Gastrocnemius medialis (tissue), 4 donors: Measurements from ENCODE around the gene PRAMEF1. TPM values are rescaled to one million over a fixed set of nuclear protein-coding genes. Genes with fewer than 3 reads are reported as not detected.
"Not testable (repeated sequence)": the region's sequence is repeated elsewhere in the genome, so short reads cannot be mapped to it uniquely, and the experiment has no call there.

Experiments used
- ATAC-seq, 2 donors: fragments of 150-250 bp; one replicate each; pipeline ENCODE4 v1.9.1; 2016
- DNase-seq, 2 donors: peaks; one replicate each; pipeline ENCODE4 v3.0.0-alpha.2; 2019
- H3K27ac ChIP-seq, 4 donors: fragments of 200-600 bp; sonication (generic); 1 replicate in 1 of 4; 2 replicates in 3 of 4; pipeline ENCODE4 v1.5.1; 2016 to 2018; ENCODE audit warnings: mild to moderate bottlenecking in 2 of 4, moderate library complexity in 1 of 4
- H3K27me3 ChIP-seq, 3 donors: fragments of 200-600 bp; sonication (generic) in 2 of 3; 1 replicate in 1 of 3; 2 replicates in 2 of 3; pipeline versions ENCODE4 v1.5.1 to v1.6.0; 2016 to 2019; ENCODE audit warnings: mild to moderate bottlenecking in 1 of 3, moderate library complexity in 1 of 3
- H3K36me3 ChIP-seq, 2 donors: fragments of 200-600 bp; sonication (generic) in 1 of 2; one replicate each; pipeline ENCODE4 v1.5.1; 2017 to 2018
- H3K4me1 ChIP-seq, 2 donors: fragments of 200-600 bp; sonication (generic) in 1 of 2; one replicate each; pipeline ENCODE4 v1.5.1; 2016 to 2017; ENCODE audit warnings: mild to moderate bottlenecking in 2 of 2
- H3K4me3 ChIP-seq, 4 donors: fragments of 200-600 bp; sonication (generic) in 3 of 4; 1 replicate in 1 of 4; 2 replicates in 3 of 4; pipeline ENCODE4 v1.5.1; 2016 to 2019; ENCODE audit warnings: mild to moderate bottlenecking in 2 of 4
- H3K9me3 ChIP-seq, 3 donors: fragments of 200-600 bp; sonication (generic) in 2 of 3; 1 replicate in 1 of 3; 2 replicates in 2 of 3; pipeline ENCODE4 v1.5.1; 2016 to 2019
- POLR2A ChIP-seq, 2 donors: fragments of 450-650 bp; IDR thresholded peaks; one replicate each; pipeline ENCODE4 v1.6.1; 2017; ENCODE audit warnings: antibody characterized with exemption in 2 of 2, mild to moderate bottlenecking in 2 of 2, moderate library complexity in 2 of 2
- in situ Hi-C, 4 donors: fragments of 200-750 bp; cut with MboI; loops; one replicate each; pipeline versions ENCODE4 v1.15.0 to v1.8.0; 2017; ENCODE audit warnings: low sequenced_read_pairs in 4 of 4
- intact Hi-C: fragments of 100-400 bp; cut with DNase I; formaldehyde crosslinking; loops from one replicate; pipeline ENCODE4 v1.15.1; 2023; ENCODE audit warnings: low total_unique reads
- total RNA-seq, 4 donors: library from RNA; depleted of rRNA; stranded (reverse); fragments of >200 nt; gene quantifications; one replicate each; pipeline versions ENCODE4 v1.1.0 to v1.2.3, GENCODE V29; 2016
- TF ChIP-seq, protein P1 (sequence below), 5 experiments: fragments of 450-650 bp in 3 of 5; fragments of 200-600 bp in 2 of 5; sonication (generic) in 2 of 5; IDR thresholded peaks in 4 of 5; conservative IDR thresholded peaks in 1 of 5; 1 replicate in 4 of 5; 2 replicates in 1 of 5; pipeline ENCODE4 v1.5.1; 2016 to 2019; ENCODE audit warnings: antibody characterized with exemption in 5 of 5, mild to moderate bottlenecking in 3 of 5, moderate library complexity in 3 of 5

The PRAMEF1 gene, protein sequence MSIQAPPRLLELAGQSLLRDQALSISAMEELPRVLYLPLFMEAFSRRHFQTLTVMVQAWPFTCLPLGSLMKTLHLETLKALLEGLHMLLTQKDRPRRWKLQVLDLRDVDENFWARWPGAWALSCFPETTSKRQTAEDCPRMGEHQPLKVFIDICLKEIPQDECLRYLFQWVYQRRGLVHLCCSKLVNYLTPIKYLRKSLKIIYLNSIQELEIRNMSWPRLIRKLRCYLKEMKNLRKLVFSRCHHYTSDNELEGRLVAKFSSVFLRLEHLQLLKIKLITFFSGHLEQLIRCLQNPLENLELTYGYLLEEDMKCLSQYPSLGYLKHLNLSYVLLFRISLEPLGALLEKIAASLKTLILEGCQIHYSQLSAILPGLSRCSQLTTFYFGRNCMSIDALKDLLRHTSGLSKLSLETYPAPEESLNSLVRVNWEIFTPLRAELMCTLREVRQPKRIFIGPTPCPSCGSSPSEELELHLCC
- total RNA-seq, result not detected

DNA sequence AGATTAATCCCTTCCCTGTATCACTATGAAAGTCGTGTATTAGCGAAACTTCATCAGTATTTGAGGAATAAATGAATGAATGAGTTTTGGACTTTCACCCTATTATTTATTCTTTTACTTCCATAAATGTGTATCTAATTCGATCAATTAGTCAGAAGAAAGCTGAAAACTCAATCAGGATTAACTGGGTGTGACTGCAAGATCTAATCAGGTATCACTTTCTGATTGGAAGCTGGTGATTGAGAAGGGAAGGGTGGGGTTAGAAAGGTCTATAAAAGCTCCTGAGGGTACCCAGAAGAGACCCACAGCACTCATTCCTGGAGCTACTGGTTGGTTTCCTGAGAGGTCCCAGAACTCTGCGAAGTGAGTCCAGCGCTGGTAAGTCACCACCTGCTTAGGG, at the start of gene PRAMEF1:
Gene PRAMEF1 (plus strand): TSS at position 301 of the 400 bp plus-strand sequence. CDS start 1,831 bp downstream, outside the sequence.
- intact Hi-C loops, result not testable (repeated sequence)

DNA sequence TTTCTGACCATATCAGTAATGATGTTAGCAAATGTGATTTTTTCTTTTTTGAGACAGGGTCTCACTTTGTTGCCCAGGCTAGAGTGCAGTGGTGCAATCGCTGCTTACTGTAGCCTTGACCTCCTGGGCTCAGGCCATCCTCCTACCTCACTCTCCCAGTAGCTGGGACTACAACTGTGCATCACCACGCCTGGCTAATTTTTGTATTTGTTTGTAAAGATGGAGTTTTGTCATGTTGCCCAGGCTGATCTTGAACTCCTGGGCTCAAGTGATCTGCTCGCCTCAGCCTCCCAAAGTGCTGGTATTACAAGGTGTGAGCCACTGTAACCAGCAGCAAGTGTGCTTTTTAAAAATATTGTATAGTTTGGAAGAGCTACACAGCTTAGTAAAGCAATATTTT, 49.3 kb upstream of the PRAMEF1 start:
- Histone ChIP-seq H3K9me3 (peaks cover 0 to under 1% (median 0%) of the 10 kb centered on the region in 3 donors), H3K36me3 (no peaks in the 10 kb centered on the region), H3K27me3 (no peaks in the 10 kb centered on the region), H3K4me1 (peaks cover 0 to 3% of the 10 kb centered on the region in 2 donors), H3K4me3 (no peak overlapping the region), H3K27ac (no peak overlapping the region)
- TF ChIP-seq, protein P1, sequence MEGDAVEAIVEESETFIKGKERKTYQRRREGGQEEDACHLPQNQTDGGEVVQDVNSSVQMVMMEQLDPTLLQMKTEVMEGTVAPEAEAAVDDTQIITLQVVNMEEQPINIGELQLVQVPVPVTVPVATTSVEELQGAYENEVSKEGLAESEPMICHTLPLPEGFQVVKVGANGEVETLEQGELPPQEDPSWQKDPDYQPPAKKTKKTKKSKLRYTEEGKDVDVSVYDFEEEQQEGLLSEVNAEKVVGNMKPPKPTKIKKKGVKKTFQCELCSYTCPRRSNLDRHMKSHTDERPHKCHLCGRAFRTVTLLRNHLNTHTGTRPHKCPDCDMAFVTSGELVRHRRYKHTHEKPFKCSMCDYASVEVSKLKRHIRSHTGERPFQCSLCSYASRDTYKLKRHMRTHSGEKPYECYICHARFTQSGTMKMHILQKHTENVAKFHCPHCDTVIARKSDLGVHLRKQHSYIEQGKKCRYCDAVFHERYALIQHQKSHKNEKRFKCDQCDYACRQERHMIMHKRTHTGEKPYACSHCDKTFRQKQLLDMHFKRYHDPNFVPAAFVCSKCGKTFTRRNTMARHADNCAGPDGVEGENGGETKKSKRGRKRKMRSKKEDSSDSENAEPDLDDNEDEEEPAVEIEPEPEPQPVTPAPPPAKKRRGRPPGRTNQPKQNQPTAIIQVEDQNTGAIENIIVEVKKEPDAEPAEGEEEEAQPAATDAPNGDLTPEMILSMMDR (IDR thresholded peaks at IDR 0.05 in 4 of 5, conservative IDR thresholded peaks at IDR 0.05 in 1 of 5), result no peak
- no peak for TF ChIP-seq POLR2A (IDR thresholded peaks at IDR 0.05)
- intact Hi-C loops (no loop called here), in situ Hi-C loops (no loop called here)
- DNase-seq (no peak), ATAC-seq (no peak)

More for the DNA sequence above, at the start of gene PRAMEF1:
- ATAC-seq, H3K27ac ChIP-seq, in situ Hi-C loops, H3K4me3 ChIP-seq, H3K9me3 ChIP-seq, H3K27me3 ChIP-seq, H3K4me1 ChIP-seq, DNase-seq, H3K36me3 ChIP-seq: not testable (repeated sequence)

DNA sequence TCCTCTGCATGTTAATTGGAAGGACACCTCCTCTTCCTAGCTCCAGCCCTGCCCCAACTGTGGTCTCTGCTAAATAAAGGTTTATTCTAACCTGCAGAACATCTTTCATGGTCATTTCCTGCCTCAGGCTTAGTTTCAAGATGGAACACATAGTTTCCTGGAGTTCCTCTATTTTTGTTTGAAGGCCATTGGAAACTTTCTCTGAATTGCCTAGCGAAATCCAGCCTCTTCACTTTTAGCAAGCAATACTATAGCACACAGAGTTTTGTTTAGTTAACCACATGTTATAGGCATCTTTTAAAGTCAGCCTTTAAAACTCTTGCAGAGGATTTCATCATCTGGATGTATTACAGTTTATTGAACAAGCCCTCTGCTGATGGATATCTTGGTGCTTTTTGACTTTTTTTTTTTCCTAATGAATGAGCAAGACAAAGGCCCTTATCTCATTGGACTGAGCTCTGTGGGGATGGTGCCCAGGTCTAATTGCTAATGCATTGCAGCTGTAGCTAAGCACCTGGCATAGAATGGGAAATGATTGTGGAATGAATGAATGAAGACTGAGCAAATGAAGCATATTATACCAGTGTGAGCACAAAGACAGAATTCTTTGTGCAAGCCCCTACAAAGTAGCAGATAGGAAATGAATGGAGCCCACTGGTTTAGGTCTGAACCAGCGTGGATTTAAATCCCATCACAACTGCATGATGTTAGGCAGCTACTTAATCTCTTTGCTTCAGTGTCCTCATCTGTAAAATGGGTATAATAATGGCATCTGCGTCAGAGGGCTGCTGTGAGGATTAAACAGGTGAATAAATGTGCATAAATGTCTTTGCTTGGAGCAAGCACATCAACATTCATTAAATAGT, 45.8 kb upstream of the PRAMEF1 start:
- TF ChIP-seq, protein P1 (IDR thresholded peaks at IDR 0.05 in 4 of 5, conservative IDR thresholded peaks at IDR 0.05 in 1 of 5), result no peak
- no peak for TF ChIP-seq POLR2A (IDR thresholded peaks at IDR 0.05)
- ATAC-seq (no peak), DNase-seq (no peak)
- no peak overlapping the region for H3K27ac ChIP-seq
- in situ Hi-C loops, result no loop called here
- intact Hi-C loops, result no loop called here
- no peak overlapping the region for H3K4me3 ChIP-seq
- H3K4me1 ChIP-seq, result peaks cover 0 to 3% of the 10 kb centered on the region in 2 donors
- H3K36me3 ChIP-seq, result no peaks in the 10 kb centered on the region
- H3K27me3 ChIP-seq, result no peaks in the 10 kb centered on the region
- peaks cover 0 to 11% (median 0%) of the 10 kb centered on the region in 3 donors for H3K9me3 ChIP-seq

DNA sequence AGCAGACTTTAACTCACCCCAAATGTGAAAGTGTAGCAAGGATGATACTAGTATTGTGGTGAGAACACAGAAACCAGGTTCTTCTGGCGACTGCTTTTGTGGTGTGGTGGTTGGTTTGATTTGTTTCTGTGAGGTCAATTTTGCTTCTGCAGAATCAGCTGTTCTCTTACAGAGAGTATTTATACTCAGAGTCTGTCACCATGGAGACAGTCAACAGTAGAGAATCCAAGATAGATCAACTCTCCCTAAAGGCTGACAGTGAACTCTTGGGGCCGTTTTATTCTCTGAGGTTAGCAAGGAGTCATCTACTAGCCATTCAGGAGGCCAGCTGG, 45.2 kb upstream of the PRAMEF1 start, which contains the start of gene CFAP107:
Gene CFAP107 (plus strand): TSS at position 209 of the 332 bp plus-strand sequence. CDS start 231 bp downstream, outside the sequence.
- peaks cover 0 to 3% of the 10 kb centered on the region in 2 donors for H3K4me1 ChIP-seq
- TF ChIP-seq POLR2A (IDR thresholded peaks at IDR 0.05), result no peak
- TF ChIP-seq, protein P1 (IDR thresholded peaks at IDR 0.05 in 4 of 5, conservative IDR thresholded peaks at IDR 0.05 in 1 of 5), result no peak
- no peak within 1 kb of the TSS for H3K4me3 ChIP-seq
- H3K27me3 ChIP-seq, result no peaks in the 10 kb centered on the region
- intact Hi-C loops, result no loop called here
- no peaks in the 10 kb centered on the region for H3K36me3 ChIP-seq
- in situ Hi-C loops, result no loop called here
- ATAC-seq, result no peak
- DNase-seq, result no peak
- no peak within 1 kb of the TSS for H3K27ac ChIP-seq
- H3K9me3 ChIP-seq, result peaks cover 0 to 11% (median 0%) of the 10 kb centered on the region in 3 donors
